GM21825 (cell line): Measurements from ENCODE around the gene PAPPA.

ENCODE experiments used
- ATAC-seq: cut with Tn5 transposase; IDR thresholded peaks from one replicate; pipeline ENCODE4 v1.9.1; 2021; ENCODE audit warnings: mild to moderate bottlenecking, moderate library complexity; ENCODE audit not compliant: unreplicated experiment

Gene PAPPA

DNA sequence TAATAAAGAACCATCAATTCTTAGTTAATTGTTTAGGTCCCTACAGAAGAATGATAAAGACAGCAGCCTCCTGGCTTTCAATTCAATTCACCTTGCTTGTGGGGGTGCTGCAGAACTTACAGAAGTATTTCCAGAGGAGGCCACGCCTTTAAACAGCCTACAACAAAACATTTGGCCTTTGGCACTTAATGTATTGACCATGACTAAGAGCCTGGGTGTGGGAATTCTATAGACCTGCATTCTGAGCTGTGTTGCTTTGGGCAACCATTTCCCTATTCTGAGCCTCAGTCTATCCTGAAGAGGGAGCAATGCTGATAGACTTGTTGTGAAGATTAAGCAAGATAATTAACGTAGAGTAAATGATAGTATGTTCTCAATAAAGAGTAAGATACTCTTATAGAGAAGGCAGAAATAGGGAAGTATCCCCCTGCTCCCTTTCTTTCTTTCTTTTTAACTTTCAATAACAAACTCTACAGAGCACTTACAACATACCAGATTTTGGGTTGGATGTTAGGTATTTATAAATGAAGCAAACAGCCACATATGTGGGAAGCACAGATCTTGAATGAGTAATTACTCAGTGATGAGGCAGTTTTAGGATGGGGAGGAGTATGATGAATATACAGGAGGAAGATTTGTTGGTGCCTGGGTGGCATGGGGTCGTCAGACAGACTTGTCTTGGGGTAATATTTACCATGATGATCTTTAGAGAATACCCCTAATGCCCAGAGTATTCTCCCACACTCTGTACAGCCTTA lies 28.4 kb downstream of the PAPPA start:
- ATAC-seq = no peak

GRCh38 chr9:116182876-116183275 lies 29.3 kb downstream of the PAPPA start:
- ATAC-seq = no peak

GRCh38 chr9:116187570-116188170 lies 34.1 kb downstream of the PAPPA start:
- no peak for ATAC-seq

DNA sequence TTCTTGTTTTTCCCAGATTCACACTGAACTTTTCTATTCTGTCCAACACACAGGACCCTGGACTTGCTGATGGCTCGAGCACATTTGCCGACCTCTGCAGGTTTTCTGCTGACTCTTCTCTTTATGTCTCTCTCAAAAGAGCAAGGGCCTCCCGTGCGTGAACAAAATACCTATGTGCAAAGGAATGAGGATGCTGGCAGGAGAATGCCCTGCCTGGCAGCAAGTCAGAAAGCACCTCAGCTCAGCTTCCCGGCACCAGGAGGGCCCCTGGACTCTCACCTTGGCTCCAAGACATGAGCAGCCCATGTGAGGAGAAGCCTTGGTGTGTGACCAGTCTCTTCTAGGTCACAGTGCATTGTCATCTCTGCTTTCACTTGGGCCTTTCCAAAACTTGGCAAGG lies 36.1 kb downstream of the PAPPA start:
- no peak for ATAC-seq

DNA sequence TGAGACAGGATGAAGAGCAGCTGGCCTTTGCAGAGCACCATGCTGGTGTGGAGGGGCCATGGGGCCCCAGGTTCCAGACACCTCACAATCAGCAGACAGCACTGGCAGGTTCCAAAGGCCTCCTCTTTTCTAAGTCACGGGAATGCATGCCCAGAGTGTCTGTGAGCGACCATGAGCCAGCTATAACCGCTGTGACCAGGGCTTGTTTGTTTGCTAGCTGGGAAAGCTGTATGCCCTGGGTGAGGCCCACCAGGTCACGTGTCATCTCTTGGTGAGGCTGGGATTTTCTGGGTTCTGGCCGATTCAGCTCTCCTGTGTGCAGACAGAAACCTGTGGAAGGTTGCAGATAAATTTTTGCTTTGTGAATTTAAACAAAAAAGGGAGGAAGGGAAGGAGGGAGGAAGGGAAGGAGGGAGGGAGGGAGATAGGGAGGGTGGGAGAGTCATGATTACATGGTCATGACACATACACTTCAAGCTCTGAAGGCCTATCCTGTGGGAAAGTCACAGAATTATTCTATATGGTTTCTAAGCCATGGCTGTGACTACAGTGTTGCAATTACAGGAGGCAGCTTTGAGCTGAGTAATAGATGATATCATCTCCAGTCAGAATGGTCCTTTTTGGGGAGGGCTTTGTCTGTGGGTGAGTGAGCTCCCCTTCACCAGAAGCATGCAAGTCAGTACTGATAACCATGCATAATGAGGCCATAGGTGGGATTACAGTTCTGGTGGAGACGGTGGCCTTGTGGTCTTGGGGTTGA lies 37.2 kb downstream of the PAPPA start:
- ATAC-seq = no peak

GRCh38 chr9:116191576-116192415 lies 38.2 kb downstream of the PAPPA start:
- ATAC-seq = no peak

DNA sequence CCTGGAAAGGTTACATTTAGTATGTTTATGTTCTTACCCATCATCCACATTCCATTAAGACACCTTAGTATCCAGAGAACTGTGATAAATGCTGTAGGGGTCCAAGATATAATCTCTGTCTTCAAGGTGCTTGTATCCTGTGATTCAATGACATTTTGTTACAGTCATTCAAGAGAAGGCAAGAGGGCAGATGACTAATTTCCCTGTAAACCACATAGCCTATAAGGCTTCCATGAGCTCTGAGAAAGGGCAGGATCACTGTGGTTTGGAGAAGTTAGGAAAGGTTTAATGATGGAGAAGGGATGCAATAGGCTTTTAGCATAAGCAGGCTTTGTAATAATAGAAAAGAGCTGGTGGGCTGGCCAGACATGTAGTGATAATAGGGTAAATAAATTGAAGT lies 40.0 kb downstream of the PAPPA start:
- no peak for ATAC-seq

DNA sequence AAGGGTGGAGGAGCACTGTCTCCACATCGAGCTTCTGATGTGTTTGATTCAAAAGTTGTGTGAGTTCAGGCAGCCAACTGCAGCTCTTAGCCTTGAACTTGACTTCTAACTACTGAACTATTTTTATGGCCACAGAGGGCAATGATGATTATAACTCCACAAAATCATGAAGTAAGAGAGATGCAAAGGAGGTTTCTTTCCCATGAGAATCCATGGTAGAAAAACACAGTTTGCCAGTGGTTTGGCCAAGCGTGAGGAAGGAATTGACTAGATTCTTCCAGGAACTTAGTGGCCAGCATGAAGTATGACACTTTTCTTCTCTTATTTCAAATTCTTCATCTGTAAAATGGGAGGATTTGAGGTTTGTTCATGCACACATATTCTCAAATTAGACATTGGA lies 43.2 kb downstream of the PAPPA start:
- ATAC-seq = no peak

GRCh38 chr9:116198344-116198743 lies 44.8 kb downstream of the PAPPA start:
- ATAC-seq = no peak

- ATAC-seq = no peak
These were observed 48.8 kb downstream of the PAPPA start for GRCh38 chr9:116202219-116202912.

DNA sequence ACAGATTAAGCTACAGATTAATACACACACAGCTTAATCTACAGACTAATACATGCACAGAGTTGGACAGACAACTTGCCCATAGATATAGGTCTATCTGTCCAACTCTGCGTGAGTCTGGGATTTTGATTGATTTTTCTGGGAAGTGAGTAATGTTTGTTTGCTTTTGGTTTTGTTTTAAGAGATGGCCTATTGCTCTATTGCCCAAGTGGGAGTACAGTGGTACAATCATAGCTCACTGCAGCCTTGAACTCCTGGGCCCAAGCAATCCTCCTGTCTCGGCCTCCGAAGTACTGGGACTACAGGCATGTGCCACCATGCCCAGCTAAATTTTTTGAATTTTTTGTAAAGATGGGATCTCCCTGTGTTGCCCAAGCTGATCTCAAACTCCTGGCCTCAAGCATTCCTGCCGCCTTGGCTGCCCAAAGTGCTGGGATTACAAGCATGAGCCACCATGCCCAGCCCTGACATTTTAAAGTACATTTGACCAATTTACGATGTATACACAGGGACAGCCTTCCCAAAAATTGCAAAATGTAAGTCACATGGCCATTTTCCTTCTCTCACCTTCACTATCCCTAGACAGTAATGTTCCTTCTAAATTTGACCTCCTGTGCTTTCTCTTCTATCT lies 50.8 kb downstream of the PAPPA start:
- ATAC-seq = no peak

- ATAC-seq = no peak
These were observed 54.0 kb downstream of the PAPPA start for GRCh38 chr9:116207371-116208111.

DNA sequence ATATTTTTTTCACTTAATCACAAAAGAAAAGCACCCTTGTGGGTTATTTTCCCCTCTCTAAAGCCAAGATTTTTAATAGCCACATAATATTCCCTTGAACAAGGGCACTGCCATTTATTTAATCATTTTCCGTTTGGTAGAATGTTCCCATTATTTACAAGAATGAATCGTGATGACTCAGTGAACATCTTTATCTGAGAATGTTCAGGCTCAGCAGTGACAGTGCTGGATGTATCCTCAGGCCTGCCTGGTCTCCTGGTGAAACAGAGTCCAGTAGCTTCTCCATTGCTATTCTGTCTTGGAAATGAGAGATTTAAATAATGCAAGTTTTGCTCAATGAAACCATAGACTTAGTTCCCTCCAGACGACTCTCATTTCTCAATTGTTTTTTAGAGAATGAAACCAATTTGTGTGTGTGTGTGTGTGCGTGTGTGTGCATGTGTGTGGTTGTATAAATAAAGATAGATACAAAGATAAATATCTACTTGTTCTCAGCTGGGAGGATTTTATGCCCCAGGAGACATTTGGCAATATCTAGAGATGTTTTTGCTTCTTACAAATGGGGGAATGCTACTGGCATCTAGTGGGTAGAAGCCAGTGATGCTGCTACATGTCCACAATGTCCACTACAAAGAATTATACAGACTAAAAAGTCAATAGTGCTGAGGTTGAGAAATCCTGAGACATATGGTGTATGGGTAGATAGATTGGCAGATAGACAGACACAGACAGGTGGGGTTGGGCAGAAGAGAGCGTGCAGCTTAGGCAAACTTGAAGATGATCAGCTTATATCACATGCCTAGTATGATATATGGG lies 55.0 kb downstream of the PAPPA start:
- ATAC-seq = no peak

GRCh38 chr9:116209414-116210116 lies 56.0 kb downstream of the PAPPA start:
- ATAC-seq = no peak

- no peak for ATAC-seq
These were observed 59.5 kb downstream of the PAPPA start for GRCh38 chr9:116212986-116213692.

GRCh38 chr9:116213693-116214047 lies 60.1 kb downstream of the PAPPA start:
- no peak for ATAC-seq

- ATAC-seq = no peak
These were observed 64.8 kb downstream of the PAPPA start for GRCh38 chr9:116218399-116218798.
